NCI-H2171 treated with DMSO at 0.1 percent for 48 hours (cell line): ENCODE results near the gene FAM83E.

Experiments used
- DNase-seq: peaks from one replicate; lab custom pipeline; 2025; lab: John Stamatoyannopoulos, UW

The FAM83E gene

GRCh38 chr19:48628486-48629296 is 13.8 kb upstream of the FAM83E start:
- DNase-seq = no peak

GRCh38 chr19:48627865-48628314 is 13.0 kb upstream of the FAM83E start:
- no peak for DNase-seq

GRCh38 chr19:48627201-48627864 is 12.5 kb upstream of the FAM83E start:
- no peak for DNase-seq

- DNase-seq = no peak
Observed at GRCh38 chr19:48625891-48626327, 11.0 kb upstream of the FAM83E start.

GRCh38 chr19:48624791-48625723 is 10.2 kb upstream of the FAM83E start:
- DNase-seq = peak; percentile 41

GRCh38 chr19:48624067-48624594 is 9.3 kb upstream of the FAM83E start:
- peak; percentile 98 for DNase-seq

GRCh38 chr19:48623556-48624066 is 8.7 kb upstream of the FAM83E start:
- peak; percentile 84 for DNase-seq

- DNase-seq = no peak
Observed at GRCh38 chr19:48619692-48620585, 5.1 kb upstream of the FAM83E start.

GRCh38 chr19:48618916-48619691 is 4.2 kb upstream of the FAM83E start, which contains the start of the genes RPL18 and SPHK2:
Gene RPL18, minus strand, starts transcription at chr19:48619178. Its CDS starts 35 bp downstream, at chr19:48619143.
Gene SPHK2, plus strand, starts transcription at chr19:48619506. Its CDS starts 1,009 bp downstream, at chr19:48620515.
- peak; percentile 100 for DNase-seq

- no peak for DNase-seq
Observed at GRCh38 chr19:48618278-48618915, 3.5 kb upstream of the FAM83E start.

GRCh38 chr19:48617146-48617937 is 2.5 kb upstream of the FAM83E start:
- no peak for DNase-seq

DNA sequence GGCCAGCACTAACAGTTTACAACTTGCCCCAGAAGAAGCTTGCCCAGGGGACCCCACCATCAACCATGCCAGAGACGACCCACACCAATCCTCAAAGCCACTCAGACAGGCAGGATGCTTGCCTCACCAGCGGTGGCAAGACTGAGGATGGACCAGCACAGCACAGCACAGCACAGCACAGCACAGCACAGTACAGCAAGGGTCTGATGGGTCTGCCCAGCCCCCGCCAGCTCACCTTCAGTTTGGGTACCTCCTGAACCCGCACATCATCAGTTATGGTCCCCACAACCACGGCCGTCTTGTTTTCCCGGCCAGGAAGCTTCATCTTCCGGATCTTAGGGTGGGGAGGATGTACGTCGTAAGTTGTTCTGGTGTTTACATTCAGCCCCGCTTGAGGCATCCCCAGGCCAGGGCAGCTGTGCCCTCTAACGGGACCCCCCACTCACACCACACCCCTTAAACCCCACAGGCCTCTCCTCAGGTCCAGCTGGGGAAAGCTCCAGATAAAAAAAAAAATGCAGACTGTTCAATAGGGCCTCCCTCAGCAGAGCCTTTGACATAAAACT is 1.7 kb upstream of the FAM83E start:
- no peak for DNase-seq

GRCh38 chr19:48616041-48616436 is 1.2 kb upstream of the FAM83E start:
- DNase-seq = no peak

DNA sequence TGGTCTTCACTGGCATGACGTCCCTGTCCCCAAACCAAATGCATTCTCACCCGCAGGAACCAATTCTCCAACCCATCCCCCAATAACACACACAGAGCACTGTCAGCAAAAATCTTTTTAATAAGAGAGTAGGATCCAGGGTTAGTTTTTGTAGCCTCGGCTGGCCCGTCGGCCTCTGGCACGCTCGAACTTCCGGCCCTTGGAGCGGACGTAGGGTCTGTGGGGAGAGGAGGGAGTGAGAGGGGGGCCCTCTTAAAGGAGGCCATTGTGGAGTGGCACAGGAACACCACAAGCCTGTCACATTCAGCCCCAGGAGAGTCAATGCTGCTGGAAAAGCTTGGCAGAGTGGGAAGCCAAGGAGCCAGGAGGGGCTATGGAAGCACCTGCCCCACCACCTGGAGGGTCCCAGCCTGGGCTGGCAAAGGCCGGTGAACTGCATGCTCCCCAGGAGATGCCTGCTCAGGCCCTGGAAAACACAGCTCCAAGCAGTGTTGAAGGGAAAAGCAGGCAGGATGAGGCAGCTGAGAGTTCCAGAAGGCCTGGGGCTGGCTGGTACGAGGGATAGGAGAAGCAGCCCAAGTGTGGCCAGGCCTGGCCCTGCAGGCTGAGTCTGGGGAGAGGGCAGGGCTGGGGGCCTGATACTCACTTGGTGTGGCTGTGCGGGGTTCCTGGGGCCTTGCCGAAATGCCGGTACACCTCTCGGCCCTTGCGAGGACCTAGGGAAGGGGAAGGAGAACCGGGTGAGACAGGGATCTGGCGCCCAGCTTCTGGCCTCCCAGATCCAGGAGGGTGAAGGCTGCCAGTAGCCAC is 560 bp upstream of the FAM83E start:
- DNase-seq = peak; percentile 17

GRCh38 chr19:48613852-48614435 is 932 bp downstream of the FAM83E start:
- no peak for DNase-seq

- no peak for DNase-seq
Observed at GRCh38 chr19:48613024-48613851, 1.6 kb downstream of the FAM83E start.
